Activated CD8-positive, alpha-beta T cell treated with anti-CD3 and anti-CD28 coated beads for 36 hours (primary cell): ENCODE data around the gene BIK. TPM values are rescaled to one million over a fixed set of nuclear protein-coding genes. Genes with fewer than 3 reads are reported as not detected.

Experiments used
- ATAC-seq: fragments of 200-7000 bp; cut with Tn5 transposase; one replicate; pipeline ENCODE4 v1.10.0; 2021; ENCODE audit warnings: mild to moderate bottlenecking, moderate library complexity
- CTCF ChIA-PET: fragments of 350-600 bp; sonication (Branson Sonifier 250); formaldehyde crosslinking; loops from one replicate; lab custom pipeline; 2021; ENCODE audit warnings: antibody characterized with exemption; lab: Charles Lee
- POLR2A ChIA-PET: fragments of 350-600 bp; sonication (Branson Sonifier 250); formaldehyde crosslinking; loops from one replicate; lab custom pipeline; 2021; ENCODE audit warnings: antibody characterized with exemption; lab: Charles Lee
- DNase-seq: peaks from one replicate; pipeline ENCODE4 v3.0.0-alpha.2; 2020
- H3K27ac Mint-ChIP-seq: one replicate; pipeline ENCODE4 v1.8.0; 2021; ENCODE audit warnings: mild to moderate bottlenecking, mixed read lengths
- H3K27me3 Mint-ChIP-seq: one replicate; pipeline ENCODE4 v1.8.0; 2021; ENCODE audit warnings: mixed read lengths
- H3K36me3 Mint-ChIP-seq: one replicate; pipeline ENCODE4 v1.8.0; 2021; ENCODE audit warnings: low read depth, mixed read lengths
- H3K4me1 Mint-ChIP-seq: one replicate; pipeline ENCODE4 v1.8.0; 2021; ENCODE audit warnings: low read depth, mixed read lengths
- H3K4me3 Mint-ChIP-seq: one replicate; pipeline ENCODE4 v1.8.0; 2021; ENCODE audit warnings: mild to moderate bottlenecking, moderate library complexity, mixed read lengths
- H3K9me3 Mint-ChIP-seq: one replicate; pipeline ENCODE4 v1.8.0; 2021; ENCODE audit warnings: mixed read lengths
- CTCF ChIP-seq: fragments of 200-600 bp; IDR thresholded peaks from one replicate; pipeline ENCODE4 v1.8.0; 2022; ENCODE audit warnings: antibody characterized with exemption, mild to moderate bottlenecking
- intact Hi-C: fragments of 100-400 bp; cut with micrococcal nuclease; formaldehyde crosslinking; loops from one replicate; pipeline ENCODE4 v1.10.0; 2022
- total RNA-seq, 2 experiments: library from RNA; stranded (reverse); gene quantifications; one replicate each; pipeline ENCODE4 v1.2.3, GENCODE V29; 2021

Gene BIK, protein sequence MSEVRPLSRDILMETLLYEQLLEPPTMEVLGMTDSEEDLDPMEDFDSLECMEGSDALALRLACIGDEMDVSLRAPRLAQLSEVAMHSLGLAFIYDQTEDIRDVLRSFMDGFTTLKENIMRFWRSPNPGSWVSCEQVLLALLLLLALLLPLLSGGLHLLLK
- 1 to 10 TPM; 2.5 to 3.3 TPM for total RNA-seq

GRCh38 chr22:43110444-43110926 lies at the start of gene BIK:
Gene BIK (plus strand): TSS chr22:43110750. CDS start chr22:43124023, 13,273 bp downstream.
- peak; percentile 44 for DNase-seq
- POLR2A ChIA-PET: interaction anchor here (1.0 to 1.3 kb wide), 2 partner anchors 9 to 24 kb away, joined by 3 read pairs; no protein-coding TSS in a partner anchor
- intact Hi-C loops: no loop called here
- peaks cover 5% of the 10 kb centered on the region for H3K4me1 Mint-ChIP-seq
- no peak for TF ChIP-seq CTCF
- ATAC-seq: peak; percentile 63
- peaks cover 3% of the 10 kb centered on the region for H3K27me3 Mint-ChIP-seq
- H3K9me3 Mint-ChIP-seq: no peaks in the 10 kb centered on the region
- no peak within 1 kb of the TSS for H3K27ac Mint-ChIP-seq
- CTCF ChIA-PET: interaction anchor here (1.3 to 1.4 kb wide), 2 partner anchors 11 to 12 kb away, joined by 3 read pairs; no protein-coding TSS in a partner anchor
- H3K4me3 Mint-ChIP-seq: peak within 1 kb of the TSS; percentile 73
- H3K36me3 Mint-ChIP-seq: no peaks in the 10 kb centered on the region

- no peak for TF ChIP-seq CTCF
- Mint-ChIP-seq H3K27ac (no peak overlapping the region), H3K9me3 (no peaks in the 10 kb centered on the region), H3K27me3 (no peaks in the 10 kb centered on the region), H3K36me3 (peaks cover 6% of the 10 kb centered on the region), H3K4me3 (no peak overlapping the region), H3K4me1 (no peaks in the 10 kb centered on the region)
- ChIA-PET CTCF (no interaction called here), POLR2A (no interaction called here)
- ATAC-seq (no peak), DNase-seq (no peak)
- intact Hi-C loops: no loop called here
These were observed 44.4 kb upstream of the BIK start for GRCh38 chr22:43066134-43066533.

DNA sequence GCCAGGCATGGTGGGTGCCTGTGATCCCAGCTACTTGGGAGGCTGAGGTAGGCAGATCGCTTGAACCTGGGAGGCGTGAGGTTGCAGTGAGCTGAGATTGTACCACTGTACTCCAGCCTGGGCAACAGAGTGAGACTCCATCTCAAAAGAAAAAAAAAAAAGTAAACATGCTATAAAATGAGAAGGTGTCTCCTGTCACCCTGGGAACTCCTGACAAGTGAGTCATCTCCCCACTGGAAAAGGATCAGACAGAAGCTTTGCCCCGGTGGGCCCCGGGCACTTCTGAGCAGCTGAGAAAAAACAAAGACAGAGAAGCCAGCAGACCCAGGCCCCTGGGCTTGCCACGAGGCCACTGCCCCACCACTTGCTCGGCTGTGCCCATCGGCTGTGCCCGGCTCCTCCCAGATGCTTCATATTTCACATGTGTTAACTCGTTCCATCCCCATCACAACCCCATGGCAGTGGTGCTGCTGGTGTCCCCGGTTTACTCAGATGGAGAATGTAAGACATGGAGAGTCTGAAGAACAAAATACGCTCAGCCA lies 43.6 kb upstream of the BIK start:
- H3K9me3 Mint-ChIP-seq: no peaks in the 10 kb centered on the region
- ATAC-seq (no peak), DNase-seq (no peak)
- no peaks in the 10 kb centered on the region for H3K27me3 Mint-ChIP-seq
- no peak overlapping the region for H3K4me3 Mint-ChIP-seq
- intact Hi-C loops: no loop called here
- no peak for TF ChIP-seq CTCF
- no peaks in the 10 kb centered on the region for H3K4me1 Mint-ChIP-seq
- peaks cover 4% of the 10 kb centered on the region for H3K36me3 Mint-ChIP-seq
- ChIA-PET CTCF (no interaction called here), POLR2A (no interaction called here)
- H3K27ac Mint-ChIP-seq: no peak overlapping the region

DNA sequence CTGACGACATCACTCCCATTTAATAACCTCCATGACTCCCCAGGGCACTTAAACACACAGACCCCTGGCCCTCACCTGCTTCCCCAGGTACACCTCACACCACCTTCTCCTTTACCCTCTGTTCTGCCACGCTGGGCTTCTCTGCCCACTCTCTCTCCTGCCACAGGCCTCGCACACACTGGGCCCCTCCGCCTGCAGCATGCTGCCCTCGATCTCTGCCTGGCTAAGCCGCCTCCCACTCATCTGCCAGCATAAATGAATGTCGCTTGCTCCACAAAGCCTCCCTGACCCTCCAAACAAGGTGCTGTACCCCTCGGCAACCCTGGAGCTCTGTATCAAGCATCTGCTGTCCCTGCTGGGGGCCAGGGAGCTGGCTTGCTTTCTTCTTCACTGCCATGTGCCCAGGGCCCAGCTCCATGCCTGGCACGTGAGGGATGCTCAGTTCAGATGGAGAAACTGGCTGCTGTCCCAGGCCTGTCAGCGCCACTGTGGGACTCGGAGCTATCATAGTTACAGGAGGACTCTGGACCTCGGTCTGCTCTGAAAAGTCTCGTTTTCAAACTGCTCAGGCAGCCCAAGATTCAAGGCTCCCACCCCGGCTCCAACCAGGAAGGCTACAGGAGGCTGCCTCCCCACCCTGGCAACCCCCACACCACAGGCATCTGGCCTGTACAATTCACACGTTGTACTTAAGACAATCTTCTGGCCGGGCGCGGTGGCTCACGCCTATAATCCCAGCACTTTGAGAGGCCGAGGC lies 33.3 kb upstream of the BIK start:
- ChIA-PET POLR2A (no interaction called here), CTCF (no interaction called here)
- DNase-seq (no peak), ATAC-seq (no peak)
- intact Hi-C loops: no loop called here
- Mint-ChIP-seq H3K36me3 (no peaks in the 10 kb centered on the region), H3K4me1 (peaks cover 4% of the 10 kb centered on the region), H3K27me3 (no peaks in the 10 kb centered on the region), H3K27ac (no peak overlapping the region), H3K4me3 (no peak overlapping the region), H3K9me3 (no peaks in the 10 kb centered on the region)
- no peak for TF ChIP-seq CTCF

DNA sequence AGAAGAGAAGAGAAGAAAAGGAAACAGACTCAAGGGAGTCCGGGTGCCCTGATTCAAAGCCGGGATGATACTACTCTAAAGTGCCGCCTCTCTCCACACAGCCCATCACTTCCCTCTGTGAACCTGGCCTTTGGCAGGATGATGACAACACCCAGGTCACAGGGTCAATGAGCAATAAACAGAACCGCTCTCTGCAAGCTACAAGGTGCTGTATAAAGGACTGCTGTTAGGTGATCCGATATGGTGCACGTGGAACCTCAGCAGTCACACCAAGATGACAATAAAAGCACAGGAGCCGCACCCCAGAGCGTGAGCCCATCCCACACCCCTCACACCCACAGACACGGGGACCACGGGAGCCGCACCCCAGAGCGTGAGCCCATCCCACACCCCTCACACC lies 32.0 kb upstream of the BIK start:
- no peaks in the 10 kb centered on the region for H3K9me3 Mint-ChIP-seq
- no peak for TF ChIP-seq CTCF
- DNase-seq (no peak), ATAC-seq (no peak)
- CTCF ChIA-PET: no interaction called here
- H3K36me3 Mint-ChIP-seq: no peaks in the 10 kb centered on the region
- intact Hi-C loops: no loop called here
- H3K4me3 Mint-ChIP-seq: no peak overlapping the region
- H3K27ac Mint-ChIP-seq: no peak overlapping the region
- POLR2A ChIA-PET: interaction anchor here (0.6 kb wide), 1 partner anchor 463 kb away, joined by 3 read pairs; no protein-coding TSS in a partner anchor
- peaks cover 4% of the 10 kb centered on the region for H3K4me1 Mint-ChIP-seq
- no peaks in the 10 kb centered on the region for H3K27me3 Mint-ChIP-seq
